Islet of Langerhans (tissue), 1 donor: ENCODE results near the gene APOLD1.

Experiments
- FAIRE-seq: peaks from one replicate; lab custom pipeline; 2011; peaks lifted over from hg19 to GRCh38; lab: Jason Lieb, UNC

The APOLD1 gene

DNA sequence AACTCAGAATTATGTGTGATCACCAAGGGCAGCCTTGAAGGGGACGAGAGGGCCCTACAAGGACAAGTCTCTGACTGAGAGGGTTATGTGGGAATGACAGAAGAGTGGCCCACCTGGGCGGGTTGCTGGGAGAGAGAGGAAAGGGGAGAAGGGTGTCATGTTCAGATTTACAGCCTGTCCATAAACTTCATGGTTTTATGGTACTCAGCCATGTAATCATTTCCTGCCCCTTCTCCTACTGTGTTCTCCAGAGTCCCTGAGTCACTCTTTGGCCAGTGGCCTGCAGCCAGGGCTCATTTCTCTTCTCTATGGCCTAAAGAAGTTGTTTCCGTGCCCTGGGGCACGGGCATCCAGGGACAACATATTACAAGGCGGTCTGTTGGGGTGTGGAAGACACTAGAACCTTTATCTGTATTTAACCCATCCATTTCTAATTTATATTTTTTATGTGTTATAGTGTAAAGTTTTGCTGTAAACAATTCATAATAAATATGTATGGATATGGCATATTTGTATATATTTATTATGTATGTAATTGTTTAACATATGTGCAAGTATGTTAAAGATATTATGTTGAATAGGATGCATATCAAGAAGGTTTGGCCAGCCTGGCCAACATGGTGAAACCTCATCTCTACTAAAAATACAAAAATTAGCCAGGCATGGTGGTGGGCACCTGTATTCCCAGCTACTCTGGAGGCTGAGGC is 54.6 kb downstream of the APOLD1 start:
- no peak for FAIRE-seq

GRCh38 chr12:12840580-12840899 is 55.1 kb downstream of the APOLD1 start:
- FAIRE-seq, result no peak
